Peyer's patch (tissue), 4 donors: ENCODE results near the gene PTX4. TPM values are rescaled to one million over a fixed set of nuclear protein-coding genes. Genes with fewer than 3 reads are reported as not detected.
A peak's percentile ranks its signal among the peaks of the same experiment; 100 is the strongest.

ENCODE experiments used
- DNase-seq, 3 donors: peaks; one replicate each; pipeline ENCODE4 v3.0.0-alpha.2; 2017 to 2019
- H3K27ac ChIP-seq, 4 donors: fragments of 200-600 bp; sonication (generic); one replicate each; pipeline ENCODE4 v1.5.1; 2016 to 2019
- H3K27me3 ChIP-seq, 2 donors: fragments of 200-600 bp; sonication (generic); one replicate each; pipeline ENCODE4 v1.5.1; 2019
- H3K36me3 ChIP-seq, 3 donors: fragments of 200-600 bp; sonication (generic); one replicate each; pipeline ENCODE4 v1.5.1; 2016 to 2019
- H3K4me1 ChIP-seq, 4 donors: fragments of 200-600 bp; sonication (generic); one replicate each; pipeline ENCODE4 v1.5.1; 2016 to 2019
- H3K4me3 ChIP-seq, 4 donors: fragments of 200-600 bp; sonication (generic); 1 replicate in 3 of 4; 2 replicates in 1 of 4; pipeline ENCODE4 v1.5.1; 2016 to 2019; ENCODE audit warnings: mild to moderate bottlenecking in 1 of 4
- H3K9me3 ChIP-seq, 4 donors: fragments of 200-600 bp; sonication (generic); one replicate each; pipeline ENCODE4 v1.5.1; 2016 to 2019; ENCODE audit warnings: mild to moderate bottlenecking in 1 of 4
- CTCF ChIP-seq, 6 experiments: fragments of 450-650 bp in 4 of 6; fragments of 200-600 bp in 2 of 6; sonication (generic) in 1 of 6; IDR thresholded peaks; one replicate each; pipeline ENCODE4 v1.5.1; 2017 to 2019; ENCODE audit warnings: antibody characterized with exemption in 6 of 6, mild to moderate bottlenecking in 3 of 6, moderate library complexity in 1 of 6
- POLR2A ChIP-seq, 2 donors: fragments of 450-650 bp; IDR thresholded peaks; one replicate each; pipeline ENCODE4 v1.5.1; 2017; ENCODE audit warnings: antibody characterized with exemption in 2 of 2, mild to moderate bottlenecking in 2 of 2, moderate library complexity in 2 of 2
- total RNA-seq, 4 donors: library from RNA; depleted of rRNA; stranded (reverse); fragments of >200 nt; gene quantifications; one replicate each; pipeline ENCODE4 v1.1.0, GENCODE V29; 2016

PTX4 gene
- total RNA-seq, 4 donors from 2014 or later: not detected

- peaks cover 0 to 12% (median 0%) of the 10 kb centered on the region in 4 donors for H3K4me1 ChIP-seq
- TF ChIP-seq CTCF (IDR thresholded peaks at IDR 0.05) (no peak), POLR2A (IDR thresholded peaks at IDR 0.05) (no peak)
- H3K27me3 ChIP-seq: no peaks in the 10 kb centered on the region
- H3K36me3 ChIP-seq: no peaks in the 10 kb centered on the region
- no peaks in the 10 kb centered on the region for H3K9me3 ChIP-seq
- peak overlapping the region in 2 of 4 donors; percentile 14 to 39 for H3K27ac ChIP-seq
- H3K4me3 ChIP-seq: no peak overlapping the region
- no peak for DNase-seq
Measured at GRCh38 chr16:1526608-1527555, 38.1 kb upstream of the PTX4 start.

- TF ChIP-seq CTCF (IDR thresholded peaks at IDR 0.05) (no peak), POLR2A (IDR thresholded peaks at IDR 0.05) (no peak)
- no peak overlapping the region for H3K4me3 ChIP-seq
Measured at GRCh38 chr16:1525871-1526607, 37.3 kb upstream of the PTX4 start.

GRCh38 chr16:1524366-1524765 is 35.6 kb upstream of the PTX4 start:
- no peak for TF ChIP-seq POLR2A (IDR thresholded peaks at IDR 0.05)
- TF ChIP-seq CTCF (IDR thresholded peaks at IDR 0.05): no peak
- Histone ChIP-seq H3K4me1 (no peaks in the 10 kb centered on the region), H3K4me3 (no peak overlapping the region), H3K27me3 (no peaks in the 10 kb centered on the region), H3K36me3 (peaks cover 0 to 14% (median 0%) of the 10 kb centered on the region in 3 donors), H3K27ac (no peak overlapping the region), H3K9me3 (no peaks in the 10 kb centered on the region)
- DNase-seq: no peak

More at GRCh38 chr16:1525871-1526607, 37.3 kb upstream of the PTX4 start:
- H3K27me3 ChIP-seq: no peaks in the 10 kb centered on the region
- no peaks in the 10 kb centered on the region for H3K36me3 ChIP-seq
- no peaks in the 10 kb centered on the region for H3K9me3 ChIP-seq
- H3K27ac ChIP-seq: peak overlapping the region in 1 of 4 donors; percentile 39
- DNase-seq: no peak
- H3K4me1 ChIP-seq: peaks cover 0 to 6% (median 0%) of the 10 kb centered on the region in 4 donors

- no peaks in the 10 kb centered on the region for H3K9me3 ChIP-seq
- H3K27me3 ChIP-seq: no peaks in the 10 kb centered on the region
- H3K4me3 ChIP-seq: no peak overlapping the region
- no peaks in the 10 kb centered on the region for H3K4me1 ChIP-seq
- H3K36me3 ChIP-seq: peaks cover 0 to 14% (median 0%) of the 10 kb centered on the region in 3 donors
- TF ChIP-seq CTCF (IDR thresholded peaks at IDR 0.05) (no peak), POLR2A (IDR thresholded peaks at IDR 0.05) (no peak)
- H3K27ac ChIP-seq: no peak overlapping the region
- no peak for DNase-seq
Measured at GRCh38 chr16:1523581-1524245, 35.0 kb upstream of the PTX4 start.

- H3K27me3 ChIP-seq: no peaks in the 10 kb centered on the region
- no peaks in the 10 kb centered on the region for H3K4me1 ChIP-seq
- H3K9me3 ChIP-seq: no peaks in the 10 kb centered on the region
- no peak overlapping the region for H3K27ac ChIP-seq
- peaks cover 0 to 14% (median 0%) of the 10 kb centered on the region in 3 donors for H3K36me3 ChIP-seq
- no peak overlapping the region for H3K4me3 ChIP-seq
- TF ChIP-seq POLR2A (IDR thresholded peaks at IDR 0.05) (no peak), CTCF (IDR thresholded peaks at IDR 0.05) (no peak)
- DNase-seq: no peak
Measured at GRCh38 chr16:1520461-1520860, 31.7 kb upstream of the PTX4 start.
